GM21515 (cell line): ENCODE results near the gene TMEM244.
"Not testable (repeated sequence)": the region's sequence is repeated elsewhere in the genome, so short reads cannot be mapped to it uniquely, and the experiment has no call there.

Experiments
- ATAC-seq: cut with Tn5 transposase; IDR thresholded peaks from one replicate; pipeline ENCODE4 v1.9.1; 2021; ENCODE audit not compliant: unreplicated experiment

Gene TMEM244, protein sequence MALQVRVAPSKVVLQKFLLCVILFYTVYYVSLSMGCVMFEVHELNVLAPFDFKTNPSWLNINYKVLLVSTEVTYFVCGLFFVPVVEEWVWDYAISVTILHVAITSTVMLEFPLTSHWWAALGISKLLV

DNA sequence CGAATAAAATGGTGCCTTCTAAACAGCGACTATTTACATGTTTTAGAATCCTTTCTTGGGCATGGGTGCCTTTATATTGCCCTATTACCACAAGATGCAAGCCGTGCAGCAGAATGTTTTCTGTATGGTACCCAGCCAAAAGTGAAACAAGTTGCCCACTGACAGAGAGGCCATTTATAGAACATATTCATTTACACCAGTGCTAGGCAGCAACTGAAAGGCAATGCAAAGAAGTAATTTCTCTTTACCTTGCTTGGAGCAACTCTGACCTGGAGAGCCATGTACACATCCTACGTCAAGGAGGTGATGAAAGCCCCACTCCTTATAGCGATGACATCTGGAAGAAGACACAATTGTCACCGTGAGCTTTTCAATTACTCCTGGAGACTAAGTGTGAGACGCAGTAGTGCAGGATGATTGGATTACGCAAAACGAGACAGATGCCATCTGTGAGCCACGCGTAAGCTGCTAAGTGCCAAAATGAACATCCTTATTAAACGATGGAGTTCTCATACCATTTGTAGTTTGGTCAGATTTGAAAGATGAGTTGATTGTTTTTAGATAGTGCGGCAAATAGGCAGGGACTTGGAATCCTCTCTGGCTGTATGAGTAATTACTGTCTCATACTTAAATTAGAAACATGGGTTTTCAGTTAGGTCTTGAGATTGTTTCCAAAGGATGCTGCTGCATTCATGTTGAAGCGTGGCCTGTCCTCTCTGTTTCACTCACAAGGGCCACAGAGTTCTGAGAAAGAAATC is at the start of gene TMEM244:
Gene TMEM244, minus strand, starts transcription at position 408 of the 758 bp plus-strand sequence. Its CDS starts 127 bp downstream, at position 281.
- peak; percentile 58 for ATAC-seq

DNA sequence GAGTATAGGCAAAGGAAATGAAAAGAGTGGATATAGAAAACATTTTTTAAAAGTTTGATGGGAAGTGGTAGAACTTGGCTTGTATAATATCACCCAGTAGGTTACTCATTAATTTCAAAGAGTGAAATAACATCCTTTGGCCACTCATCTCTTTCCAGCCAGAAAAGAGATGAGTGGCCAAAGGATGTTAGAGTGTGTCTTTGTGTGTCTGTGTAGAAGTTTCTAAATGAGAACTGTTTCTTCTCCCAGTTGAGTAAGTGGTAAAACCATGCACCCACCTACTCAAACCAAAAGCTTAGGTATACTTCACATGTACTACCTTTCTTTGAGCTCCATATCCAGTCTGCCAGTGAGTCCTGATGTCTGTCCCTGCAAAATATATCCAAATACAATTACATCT is 47.7 kb upstream of the TMEM244 start:
- ATAC-seq: peak; percentile 49

- no peak for ATAC-seq
Measured at GRCh38 chr6:129908356-129908755, 47.2 kb upstream of the TMEM244 start.

- ATAC-seq: no peak
Measured at GRCh38 chr6:129906515-129907077, 45.5 kb upstream of the TMEM244 start.

GRCh38 chr6:129903082-129903481 is 42.0 kb upstream of the TMEM244 start:
- ATAC-seq: peak; percentile 73

GRCh38 chr6:129902681-129903080 is 41.6 kb upstream of the TMEM244 start:
- ATAC-seq: peak; percentile 12

GRCh38 chr6:129901910-129902309 is 40.8 kb upstream of the TMEM244 start:
- ATAC-seq: no peak

GRCh38 chr6:129895692-129896091 is 34.6 kb upstream of the TMEM244 start:
- peak; percentile 78 for ATAC-seq

GRCh38 chr6:129894921-129895320 is 33.8 kb upstream of the TMEM244 start:
- no peak for ATAC-seq

GRCh38 chr6:129893640-129894039 is 32.5 kb upstream of the TMEM244 start:
- ATAC-seq: no peak

GRCh38 chr6:129890701-129891100 is 29.6 kb upstream of the TMEM244 start:
- ATAC-seq: no peak

DNA sequence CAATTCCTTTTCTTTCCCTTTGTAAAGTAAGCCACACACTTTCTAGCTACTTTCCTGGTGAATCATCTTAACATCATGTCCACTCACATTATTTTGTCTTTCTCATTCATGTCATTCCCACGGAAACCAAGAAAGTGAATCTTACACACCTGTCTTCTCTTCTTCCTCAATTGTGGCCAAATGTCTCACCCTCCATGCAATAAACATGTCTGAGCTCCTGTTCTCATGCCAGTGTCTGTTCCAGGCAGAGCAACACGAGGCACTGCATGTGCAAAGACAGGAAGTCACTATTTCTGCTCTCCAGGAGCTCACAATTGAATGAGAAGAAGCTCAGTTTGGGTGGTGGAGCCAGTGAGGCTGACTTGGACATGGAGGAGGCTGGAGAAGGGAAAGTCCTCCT is 29.0 kb upstream of the TMEM244 start:
- no peak for ATAC-seq

DNA sequence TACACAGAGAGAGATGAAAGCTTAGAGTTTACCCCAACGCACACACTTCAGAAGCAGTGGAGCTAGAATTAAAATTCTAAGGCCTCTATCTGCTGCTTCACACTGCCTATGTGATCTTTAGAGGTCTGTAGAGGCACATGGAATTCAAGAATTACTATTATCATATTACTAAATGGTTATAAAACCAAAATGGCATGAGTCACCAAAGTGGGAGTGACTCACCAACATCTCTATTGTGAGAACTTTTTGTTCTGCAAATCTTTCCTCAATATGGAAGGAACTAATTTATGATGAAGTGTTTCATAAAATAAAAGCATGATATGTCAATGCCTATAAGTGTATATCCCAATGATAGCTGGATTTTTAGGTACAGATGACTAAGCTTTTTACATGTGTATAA is 28.5 kb upstream of the TMEM244 start:
- no peak for ATAC-seq

DNA sequence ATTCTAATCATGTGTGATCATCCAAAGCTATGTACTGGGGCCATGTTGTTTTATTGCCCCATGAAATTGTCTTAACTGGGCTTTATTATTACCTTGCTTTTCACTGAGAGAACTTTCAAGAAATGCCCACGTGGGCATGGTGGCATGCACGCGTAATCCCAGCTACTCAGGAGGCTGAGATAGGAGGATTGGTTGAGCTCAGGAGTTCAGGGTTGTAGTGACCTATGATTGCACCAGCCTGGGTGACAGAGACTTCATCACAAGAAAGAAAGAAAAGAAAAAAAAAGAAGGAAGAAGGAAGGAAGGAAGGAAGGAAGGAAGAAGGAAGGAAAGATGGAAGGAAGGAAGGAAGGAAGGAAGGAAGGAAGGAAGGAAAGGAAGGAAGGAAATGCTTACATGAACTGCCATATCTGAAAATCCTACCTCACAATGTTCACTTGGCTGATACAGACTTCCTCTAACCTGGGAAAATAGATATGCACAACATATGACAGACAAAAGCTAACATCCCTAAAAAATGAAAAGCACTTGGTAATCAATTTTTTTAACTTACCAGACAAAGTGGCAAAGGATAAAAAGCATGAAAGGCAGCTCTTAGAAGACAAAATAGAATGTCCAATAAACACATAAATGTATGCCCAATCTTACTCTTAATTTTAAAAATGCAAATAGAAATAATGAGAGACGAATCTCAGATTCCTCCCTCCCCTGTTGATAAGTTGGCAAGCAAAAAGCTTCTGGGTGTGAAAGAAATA is 25.5 kb upstream of the TMEM244 start:
- ATAC-seq: no peak

- no peak for ATAC-seq
Measured at GRCh38 chr6:129884211-129884610, 23.1 kb upstream of the TMEM244 start.

DNA sequence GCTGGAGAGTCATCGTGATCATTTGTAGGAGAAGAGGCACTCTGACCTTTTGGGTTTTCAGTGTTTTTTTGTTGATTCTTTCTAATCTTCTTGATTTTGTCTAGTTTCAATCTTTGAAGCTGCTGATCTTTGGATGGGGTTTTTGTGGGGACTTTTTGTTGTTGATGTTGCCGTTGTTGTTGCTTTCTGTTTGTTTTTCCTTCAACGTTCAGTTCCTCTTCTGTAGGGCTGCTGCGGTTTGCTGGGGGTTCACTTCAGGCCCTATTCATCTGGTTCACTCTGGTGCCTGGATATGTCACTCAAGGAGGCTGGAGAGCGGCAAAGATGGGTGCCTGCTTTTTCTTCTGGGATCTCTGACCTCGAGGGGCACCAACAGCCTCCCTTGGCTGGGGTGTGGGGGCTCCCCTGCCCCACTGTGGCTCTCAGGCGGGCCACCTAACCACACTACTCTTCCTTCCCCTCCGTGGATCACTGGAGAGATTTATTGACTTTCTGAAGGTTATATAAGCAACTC is 21.5 kb upstream of the TMEM244 start:
- peak; percentile 92 for ATAC-seq

GRCh38 chr6:129877894-129878293 is 16.8 kb upstream of the TMEM244 start:
- not testable (repeated sequence) for ATAC-seq

DNA sequence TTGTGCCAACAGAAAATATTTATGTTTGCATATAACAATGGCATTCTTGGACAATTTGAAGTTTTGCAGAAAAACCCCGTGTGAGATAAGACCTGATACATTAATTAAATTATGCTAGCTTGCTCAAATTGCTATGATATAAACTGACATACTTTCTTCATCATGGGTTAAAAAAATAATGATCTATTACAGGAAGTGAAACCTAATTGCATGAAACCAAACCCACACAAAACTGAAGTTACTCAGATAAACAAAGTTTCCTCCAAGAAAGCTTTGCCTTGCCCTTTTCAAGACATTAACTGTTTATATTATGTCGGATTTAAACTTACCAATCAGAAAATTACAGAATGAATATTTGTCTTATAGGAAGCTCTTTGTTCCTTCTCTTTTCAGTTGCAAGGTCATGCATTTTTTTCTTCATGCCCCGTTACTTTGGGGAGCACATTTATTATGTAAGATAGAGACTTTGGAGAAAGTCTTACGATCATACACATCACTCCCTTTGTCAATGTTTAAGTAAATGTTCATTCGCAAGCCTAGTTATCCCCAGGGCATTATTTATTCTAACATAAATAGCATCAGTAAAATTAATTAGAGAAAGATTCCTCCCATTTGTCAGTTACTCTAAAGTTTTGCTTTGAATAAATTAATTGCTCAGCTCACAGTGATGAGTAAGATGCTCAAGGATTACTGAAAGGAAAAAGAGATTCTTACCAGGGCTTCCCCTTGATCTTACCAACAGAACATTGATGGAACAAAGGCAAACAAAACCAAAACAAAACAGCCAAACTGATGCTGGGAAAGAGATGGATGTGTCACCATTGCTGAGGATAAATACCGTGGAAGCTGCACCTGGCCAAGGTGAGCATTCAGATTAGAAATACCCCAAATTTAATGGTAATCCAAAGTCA is 14.8 kb upstream of the TMEM244 start:
- ATAC-seq: peak; percentile 85

GRCh38 chr6:129874837-129875236 is 13.7 kb upstream of the TMEM244 start:
- no peak for ATAC-seq

GRCh38 chr6:129872586-129872985 is 11.5 kb upstream of the TMEM244 start:
- no peak for ATAC-seq
